UCSD-AML1 (cell line): Measurements from ENCODE around the gene CDC42SE2.

Source experiments
- DNase-seq: peaks from one replicate; lab custom pipeline; 2025; ENCODE audit not compliant: unreplicated experiment; lab: John Stamatoyannopoulos, UW

CDC42SE2 gene

GRCh38 chr5:131426011-131426410 is 162.2 kb downstream of the CDC42SE2 start:
- DNase-seq = no peak

GRCh38 chr5:131430794-131431193 is 166.9 kb downstream of the CDC42SE2 start:
- no peak for DNase-seq

- no peak for DNase-seq
Measured at GRCh38 chr5:131431794-131432193, 167.9 kb downstream of the CDC42SE2 start.

GRCh38 chr5:131433109-131433508 is 169.3 kb downstream of the CDC42SE2 start:
- no peak for DNase-seq

- no peak for DNase-seq
Measured at GRCh38 chr5:131436081-131436480, 172.2 kb downstream of the CDC42SE2 start.

GRCh38 chr5:131441184-131441583 is 177.3 kb downstream of the CDC42SE2 start:
- no peak for DNase-seq
